Activated T-helper 1 cell treated with anti-CD3 and anti-CD28 coated beads, Interleukin-12 subunit alpha, Interleukin-12 subunit beta, Interleukin-2, Interleukin-4 antibody, amounts not matched to agents 30 ng/mL and 10 ng/mL and 1 ng/mL, durations not matched to agents 14 hours and 24 hours and 36 hours (primary cell): Measurements from ENCODE around the gene MSI2. TPM values are rescaled to one million over a fixed set of nuclear protein-coding genes. Genes with fewer than 3 reads are reported as not detected.

Experiments
- DNase-seq: peaks from one replicate; pipeline ENCODE4 v3.0.0; 2021; ENCODE audit warnings: low spot score
- H3K27ac Mint-ChIP-seq: one replicate; pipeline ENCODE4 v1.8.0; 2021; ENCODE audit warnings: mild to moderate bottlenecking, mixed read lengths
- H3K27me3 Mint-ChIP-seq: one replicate; pipeline ENCODE4 v1.8.0; 2022; ENCODE audit warnings: mild to moderate bottlenecking, moderate library complexity, mixed read lengths; ENCODE audit not compliant: insufficient read depth
- H3K36me3 Mint-ChIP-seq: one replicate; pipeline ENCODE4 v1.8.0; 2021; ENCODE audit warnings: low read depth, mixed read lengths
- H3K4me1 Mint-ChIP-seq: one replicate; pipeline ENCODE4 v1.8.0; 2021; ENCODE audit warnings: low read depth, mixed read lengths
- H3K4me3 Mint-ChIP-seq: one replicate; pipeline ENCODE4 v1.8.0; 2021; ENCODE audit warnings: mild to moderate bottlenecking, moderate library complexity, mixed read lengths
- H3K9me3 Mint-ChIP-seq: one replicate; pipeline ENCODE4 v1.8.0; 2021; ENCODE audit warnings: mixed read lengths
- intact Hi-C: fragments of 100-400 bp; cut with micrococcal nuclease; formaldehyde crosslinking; loops from one replicate; pipeline ENCODE4 v1.15.1; 2024
- total RNA-seq: library from RNA; stranded (reverse); gene quantifications from 2 replicates; pipeline ENCODE4 v1.2.3, GENCODE V29; 2022

MSI2 gene
- total RNA-seq, 1 donor from 2014 or later: 278 TPM

DNA sequence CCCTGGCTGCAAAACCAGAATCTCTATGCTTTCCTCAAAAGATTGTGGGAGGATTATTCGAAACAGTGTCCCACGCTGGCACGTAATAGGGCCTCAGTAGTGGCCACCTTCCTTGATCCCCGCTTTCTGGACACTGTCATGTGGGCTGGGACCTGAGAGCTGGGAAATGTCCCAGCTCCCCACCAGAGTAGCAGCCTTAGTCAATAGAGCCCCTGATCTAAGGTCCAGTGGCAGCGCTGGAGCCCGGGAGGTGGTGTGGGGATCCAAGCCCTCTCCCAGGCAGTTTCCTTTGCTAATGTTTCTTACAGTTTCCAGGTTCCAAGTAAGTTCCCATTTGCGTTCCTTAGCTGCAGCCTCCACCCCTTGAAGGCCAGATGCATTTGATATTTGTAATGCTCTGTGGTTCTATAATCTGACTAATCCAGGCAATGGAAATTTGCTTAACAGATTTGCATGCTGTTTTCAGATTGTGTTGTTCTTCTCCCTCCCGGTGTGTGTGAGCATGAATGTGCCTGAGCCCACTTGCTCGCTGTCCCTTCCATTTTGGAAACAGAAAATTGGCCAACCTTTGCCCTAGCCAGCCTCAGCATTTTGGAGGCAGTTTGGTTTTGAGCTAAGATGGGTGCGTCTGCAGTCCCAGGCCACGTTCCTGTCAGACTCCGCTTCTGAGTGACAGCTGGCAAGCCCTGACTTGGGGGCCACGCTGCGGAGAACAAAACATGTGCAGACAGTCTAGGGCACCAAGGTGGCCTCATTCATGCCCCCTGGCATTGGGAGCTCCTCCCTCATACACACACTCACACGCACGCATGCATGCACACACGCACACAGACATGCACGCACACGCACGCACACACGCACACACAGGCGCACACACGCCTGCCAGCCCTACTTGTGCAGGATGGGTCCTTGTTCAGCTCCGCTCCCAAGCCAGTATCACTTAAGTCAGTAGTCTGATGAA is 419.4 kb downstream of the MSI2 start:
- intact Hi-C loops: loop anchor here (10.0 kb wide), 1 partner anchor 231 kb away; no protein-coding TSS in a partner anchor
- no peak for DNase-seq
- Mint-ChIP-seq H3K4me3 (no peak overlapping the region), H3K27me3 (no peaks in the 10 kb centered on the region), H3K4me1 (peaks cover 32% of the 10 kb centered on the region), H3K27ac (no peak overlapping the region), H3K9me3 (no peaks in the 10 kb centered on the region), H3K36me3 (peaks cover 7% of the 10 kb centered on the region)

DNA sequence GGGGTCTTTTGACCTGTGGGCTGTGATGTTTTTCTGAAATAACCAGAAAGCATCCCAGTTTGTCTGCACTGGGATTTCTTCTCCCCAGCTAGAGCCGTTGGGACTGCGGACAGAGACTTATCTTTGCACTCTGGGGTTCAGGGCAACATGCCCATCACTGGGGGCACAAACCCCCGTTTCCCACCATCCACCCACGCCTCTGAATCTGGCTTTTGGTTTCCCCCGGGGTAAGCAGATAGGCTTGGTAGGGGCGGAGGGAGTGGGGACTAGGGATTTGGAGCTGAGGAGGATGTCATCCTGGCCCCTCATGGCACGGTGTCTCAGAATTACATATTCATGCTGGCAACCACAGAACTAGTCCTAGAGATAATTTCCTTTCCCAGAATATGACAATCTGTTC is 420.2 kb downstream of the MSI2 start:
- peaks cover 26% of the 10 kb centered on the region for H3K4me1 Mint-ChIP-seq
- no peak overlapping the region for H3K4me3 Mint-ChIP-seq
- peaks cover 7% of the 10 kb centered on the region for H3K36me3 Mint-ChIP-seq
- no peaks in the 10 kb centered on the region for H3K27me3 Mint-ChIP-seq
- intact Hi-C loops: loop anchor here (10.0 kb wide), 1 partner anchor 232 kb away; no protein-coding TSS in a partner anchor
- no peaks in the 10 kb centered on the region for H3K9me3 Mint-ChIP-seq
- no peak for DNase-seq
- no peak overlapping the region for H3K27ac Mint-ChIP-seq

DNA sequence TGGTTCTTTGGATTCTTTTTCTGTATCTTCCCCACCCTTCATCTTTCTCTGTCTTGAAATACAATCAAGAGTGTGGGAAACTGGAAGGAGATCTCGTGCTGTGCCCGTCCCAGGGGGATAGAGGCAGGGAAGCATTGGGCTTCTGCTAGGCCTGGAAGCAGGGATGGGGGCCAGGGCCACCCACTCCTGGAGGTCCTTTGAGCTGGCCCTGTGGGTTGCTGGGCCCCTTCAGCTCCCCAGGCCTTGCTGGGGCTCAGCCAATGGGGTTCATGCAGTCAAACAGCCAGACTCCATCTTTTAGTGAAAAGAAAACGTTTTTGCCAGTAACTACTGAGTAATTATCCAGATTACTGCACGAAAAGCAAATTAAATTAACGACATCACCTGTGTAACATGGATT is 421.0 kb downstream of the MSI2 start:
- peaks cover 19% of the 10 kb centered on the region for H3K4me1 Mint-ChIP-seq
- DNase-seq: no peak
- H3K27ac Mint-ChIP-seq: no peak overlapping the region
- no peaks in the 10 kb centered on the region for H3K9me3 Mint-ChIP-seq
- intact Hi-C loops: loop anchor here (10.0 kb wide), 1 partner anchor 232 kb away; no protein-coding TSS in a partner anchor
- H3K27me3 Mint-ChIP-seq: no peaks in the 10 kb centered on the region
- H3K4me3 Mint-ChIP-seq: no peak overlapping the region
- peaks cover 4% of the 10 kb centered on the region for H3K36me3 Mint-ChIP-seq

DNA sequence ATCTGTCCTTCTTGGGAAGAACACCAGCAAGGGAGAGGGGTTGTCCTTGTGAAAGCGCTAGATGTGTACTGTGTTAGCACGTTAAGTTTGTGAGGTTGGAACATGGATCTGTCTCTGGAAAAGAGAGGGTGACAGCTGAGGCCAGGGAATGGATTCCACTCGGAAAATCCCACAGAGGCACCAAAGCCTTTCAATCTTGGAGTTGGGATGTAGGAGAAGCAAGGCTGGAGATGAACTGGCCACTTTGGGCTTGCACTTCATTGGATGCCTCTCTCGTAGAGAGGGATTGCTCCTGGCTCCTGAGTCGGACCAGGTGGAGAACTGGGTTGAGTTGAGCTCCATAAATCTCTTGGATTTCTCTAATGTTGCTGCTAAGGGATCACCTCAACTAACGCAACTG is 421.5 kb downstream of the MSI2 start:
- Mint-ChIP-seq H3K27ac (no peak overlapping the region), H3K27me3 (no peaks in the 10 kb centered on the region), H3K36me3 (peaks cover 4% of the 10 kb centered on the region), H3K4me3 (no peak overlapping the region), H3K9me3 (no peaks in the 10 kb centered on the region), H3K4me1 (peaks cover 13% of the 10 kb centered on the region)
- DNase-seq: no peak
- intact Hi-C loops: loop anchor here (10.0 kb wide), 1 partner anchor 233 kb away; no protein-coding TSS in a partner anchor

DNA sequence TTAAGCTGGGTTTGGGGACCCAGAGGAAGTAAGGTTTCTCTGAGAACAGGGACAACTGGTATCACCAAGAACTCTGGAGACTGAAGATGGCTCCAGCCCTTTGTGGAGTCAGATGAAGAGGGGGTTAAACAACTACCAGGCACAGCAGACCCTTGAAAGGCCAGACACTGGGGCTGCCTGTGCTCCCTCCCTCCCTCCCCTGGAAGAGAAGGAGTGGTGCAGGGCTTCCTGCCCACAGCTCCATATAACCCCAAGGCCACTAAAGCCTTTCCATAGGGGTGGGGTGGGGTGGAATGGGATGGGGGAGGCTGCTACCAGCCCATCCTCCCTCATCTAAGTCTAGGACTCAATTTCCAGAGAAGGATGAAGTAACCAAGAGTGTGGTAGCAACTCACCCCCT is 422.1 kb downstream of the MSI2 start:
- no peak for DNase-seq
- no peaks in the 10 kb centered on the region for H3K9me3 Mint-ChIP-seq
- H3K4me3 Mint-ChIP-seq: no peak overlapping the region
- peaks cover 2% of the 10 kb centered on the region for H3K36me3 Mint-ChIP-seq
- H3K27me3 Mint-ChIP-seq: no peaks in the 10 kb centered on the region
- no peak overlapping the region for H3K27ac Mint-ChIP-seq
- H3K4me1 Mint-ChIP-seq: peaks cover 10% of the 10 kb centered on the region
- intact Hi-C loops: loop anchor here (10.0 kb wide), 1 partner anchor 234 kb away; no protein-coding TSS in a partner anchor

DNA sequence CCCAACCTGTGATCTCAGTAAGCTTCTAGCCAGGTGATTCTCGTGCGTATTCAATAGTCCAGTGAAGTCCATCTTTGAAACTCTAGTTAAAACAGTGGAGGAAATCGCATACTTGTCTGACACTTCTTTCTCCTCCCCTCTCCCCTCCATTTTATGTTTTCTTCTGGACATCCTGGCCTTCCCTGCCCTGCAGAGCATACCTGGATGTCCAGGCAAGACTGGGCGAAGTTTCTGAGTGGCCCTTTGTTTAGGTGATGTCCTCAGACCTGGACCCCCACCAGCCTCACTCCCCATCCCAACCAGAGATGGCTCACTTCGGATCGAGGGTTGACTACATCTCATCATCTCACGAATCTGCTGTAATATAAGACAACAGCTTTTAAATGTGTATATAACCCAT is 423.0 kb downstream of the MSI2 start:
- DNase-seq: no peak
- H3K36me3 Mint-ChIP-seq: peaks cover 4% of the 10 kb centered on the region
- H3K27ac Mint-ChIP-seq: no peak overlapping the region
- no peaks in the 10 kb centered on the region for H3K27me3 Mint-ChIP-seq
- H3K4me3 Mint-ChIP-seq: no peak overlapping the region
- peaks cover 10% of the 10 kb centered on the region for H3K4me1 Mint-ChIP-seq
- intact Hi-C loops: loop anchor here (10.0 kb wide), 1 partner anchor 235 kb away; no protein-coding TSS in a partner anchor
- H3K9me3 Mint-ChIP-seq: no peaks in the 10 kb centered on the region

DNA sequence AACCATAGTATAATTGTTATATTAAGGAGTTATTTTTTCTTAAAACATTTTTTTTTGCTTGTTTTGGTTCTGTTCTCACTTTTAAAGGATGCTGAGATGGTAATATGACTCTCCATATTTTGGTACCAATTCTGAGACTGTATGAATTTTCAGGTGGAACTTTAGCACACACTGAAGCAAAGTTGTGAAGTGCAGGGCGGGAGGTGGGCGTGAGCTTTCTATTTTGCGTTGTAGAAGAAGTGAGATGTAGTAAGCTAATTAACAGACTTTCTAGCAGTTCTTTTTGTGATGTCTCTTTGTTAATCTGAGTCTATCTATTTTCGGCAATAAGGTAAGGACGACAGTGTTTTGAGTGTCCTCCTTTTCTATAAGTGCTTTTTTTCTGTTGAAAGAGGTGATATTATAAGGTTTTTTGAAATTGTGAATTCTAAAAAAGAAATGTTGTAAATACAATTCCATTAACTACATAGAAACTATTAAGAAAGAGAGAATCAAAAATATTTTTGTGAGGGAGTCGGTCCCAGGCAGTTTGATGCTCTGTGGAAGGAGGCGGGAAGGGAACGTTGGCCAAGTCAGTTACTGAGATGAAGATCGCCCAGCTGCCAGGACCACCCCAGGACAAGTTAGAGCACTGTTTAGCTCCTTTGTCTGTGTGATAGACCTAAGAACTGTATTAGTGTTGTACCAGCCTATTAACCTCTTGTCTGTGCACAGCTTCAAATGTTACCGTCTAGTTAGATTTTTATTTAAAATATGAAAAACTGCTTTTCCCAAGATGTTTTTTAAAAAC is 423.8 kb downstream of the MSI2 start:
- intact Hi-C loops: loop anchor here (10.0 kb wide), 1 partner anchor 235 kb away; no protein-coding TSS in a partner anchor
- Mint-ChIP-seq H3K4me1 (peaks cover 10% of the 10 kb centered on the region), H3K27ac (no peak overlapping the region), H3K27me3 (no peaks in the 10 kb centered on the region), H3K36me3 (peaks cover 4% of the 10 kb centered on the region), H3K9me3 (no peaks in the 10 kb centered on the region), H3K4me3 (no peak overlapping the region)
- no peak for DNase-seq

DNA sequence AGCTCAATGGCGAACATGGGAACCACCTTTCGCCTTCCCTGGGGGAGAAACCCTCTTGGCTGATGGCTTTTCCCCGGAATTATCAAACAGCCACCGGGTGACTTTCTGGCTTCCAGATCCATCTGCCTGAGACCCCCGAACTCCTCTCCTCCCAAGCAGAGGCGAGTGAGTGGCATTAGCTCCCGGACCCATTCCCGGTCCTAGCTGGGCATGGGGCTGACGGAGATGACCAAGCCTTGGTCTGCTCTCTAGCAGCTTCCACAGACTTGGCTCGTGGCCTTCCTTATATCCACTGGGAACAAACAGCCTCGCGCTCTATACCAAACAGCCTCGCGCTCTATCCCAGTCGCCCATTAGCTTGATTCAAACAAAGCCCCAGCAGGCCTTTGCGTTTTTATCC is 426.4 kb downstream of the MSI2 start:
- no peaks in the 10 kb centered on the region for H3K9me3 Mint-ChIP-seq
- H3K27me3 Mint-ChIP-seq: peaks cover 4% of the 10 kb centered on the region
- no peak overlapping the region for H3K4me3 Mint-ChIP-seq
- peaks cover 10% of the 10 kb centered on the region for H3K4me1 Mint-ChIP-seq
- no peak for DNase-seq
- no peak overlapping the region for H3K27ac Mint-ChIP-seq
- intact Hi-C loops: no loop called here
- peaks cover 4% of the 10 kb centered on the region for H3K36me3 Mint-ChIP-seq

DNA sequence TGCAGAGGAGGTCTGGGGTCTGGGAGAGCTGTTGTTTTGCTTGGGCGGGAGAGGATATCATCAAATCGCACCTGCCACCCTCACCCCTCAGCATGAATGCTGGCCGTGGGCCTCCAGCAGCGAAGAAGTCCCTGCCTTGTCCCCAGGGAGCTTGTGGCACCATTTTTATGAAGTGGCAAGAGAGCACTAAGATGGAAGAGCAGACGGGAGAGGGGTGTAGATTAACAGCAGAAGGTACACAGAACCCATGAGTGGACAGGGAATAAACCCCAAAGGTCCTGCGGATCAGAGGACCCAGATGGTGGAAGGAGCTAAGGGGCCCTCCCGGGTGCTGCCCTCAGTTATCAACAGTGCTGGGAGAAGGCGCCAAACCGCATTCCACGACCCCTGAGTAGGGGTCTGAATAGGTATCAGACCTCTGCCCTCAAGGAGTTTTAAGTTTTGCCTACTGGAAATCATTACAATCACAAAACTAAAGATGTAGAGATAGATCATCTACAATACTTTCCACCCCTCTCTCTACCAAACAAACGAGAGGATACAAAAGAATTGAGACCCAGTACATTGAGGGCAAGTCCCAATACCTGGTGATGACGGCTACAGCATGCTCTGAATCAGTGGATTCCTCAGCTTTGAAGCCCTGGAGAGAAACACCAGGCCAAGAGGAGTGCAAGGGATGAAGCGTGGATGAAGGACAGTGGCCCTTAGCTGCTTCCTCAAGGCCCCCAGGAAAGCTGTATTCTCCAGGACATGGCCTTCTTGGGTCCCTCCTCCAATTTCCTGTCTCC is 428.6 kb downstream of the MSI2 start:
- Mint-ChIP-seq H3K36me3 (peaks cover 4% of the 10 kb centered on the region), H3K4me1 (peaks cover 2% of the 10 kb centered on the region), H3K27me3 (peaks cover 4% of the 10 kb centered on the region), H3K4me3 (no peak overlapping the region), H3K27ac (no peak overlapping the region), H3K9me3 (no peaks in the 10 kb centered on the region)
- intact Hi-C loops: no loop called here
- no peak for DNase-seq

DNA sequence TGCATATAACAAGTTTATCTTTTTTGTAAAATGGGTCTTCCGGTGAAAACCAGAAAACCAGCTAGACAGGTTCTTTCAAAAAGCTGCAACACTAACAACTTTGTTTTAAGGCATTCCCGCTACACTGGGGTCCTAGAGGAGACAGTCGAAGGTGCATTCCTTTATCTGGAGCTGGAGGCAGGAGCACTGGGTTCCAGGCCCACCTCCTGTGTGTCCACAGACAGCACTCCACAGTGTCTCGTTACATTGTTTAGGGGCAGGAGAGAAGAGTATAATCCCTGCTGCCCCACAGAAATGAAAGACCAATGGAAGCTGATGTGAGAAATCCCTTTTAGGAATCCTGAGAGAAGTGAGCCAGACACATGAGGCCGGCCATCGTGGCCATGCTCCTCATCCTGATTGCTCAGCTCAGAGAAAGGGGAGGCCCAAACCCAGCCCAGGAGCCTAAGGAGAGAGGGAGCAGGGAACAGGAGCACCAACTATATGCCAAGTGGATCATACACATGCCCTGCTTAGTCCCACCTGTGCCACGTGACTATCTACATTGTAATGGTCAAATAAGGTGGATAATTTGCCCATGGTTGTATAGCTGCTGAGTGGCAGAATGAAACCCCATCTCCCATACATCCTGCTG is 429.3 kb downstream of the MSI2 start:
- H3K36me3 Mint-ChIP-seq: peaks cover 2% of the 10 kb centered on the region
- peaks cover 4% of the 10 kb centered on the region for H3K27me3 Mint-ChIP-seq
- intact Hi-C loops: no loop called here
- H3K9me3 Mint-ChIP-seq: no peaks in the 10 kb centered on the region
- no peaks in the 10 kb centered on the region for H3K4me1 Mint-ChIP-seq
- H3K4me3 Mint-ChIP-seq: no peak overlapping the region
- no peak for DNase-seq
- no peak overlapping the region for H3K27ac Mint-ChIP-seq

DNA sequence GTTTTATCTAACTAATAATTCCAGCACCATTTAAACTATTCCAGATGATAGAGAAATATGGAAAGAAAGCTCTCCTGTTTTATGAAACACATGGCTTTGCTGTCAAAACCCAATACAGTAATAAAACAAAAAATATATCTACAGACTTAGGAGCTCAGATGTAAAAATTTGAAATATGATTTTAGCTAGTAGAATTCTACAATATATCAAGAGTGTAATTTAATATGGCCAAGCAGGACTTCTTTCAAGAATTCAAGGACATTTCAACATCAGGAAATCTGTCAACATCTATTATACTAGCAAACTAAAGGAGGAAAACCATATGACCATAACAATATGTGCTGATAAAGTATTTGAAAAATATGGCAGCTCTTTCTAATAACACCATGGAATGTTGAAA is 431.3 kb downstream of the MSI2 start:
- Mint-ChIP-seq H3K4me1 (peaks cover 4% of the 10 kb centered on the region), H3K27ac (no peak overlapping the region), H3K9me3 (no peaks in the 10 kb centered on the region), H3K36me3 (peaks cover 2% of the 10 kb centered on the region), H3K4me3 (no peak overlapping the region), H3K27me3 (peaks cover 4% of the 10 kb centered on the region)
- intact Hi-C loops: no loop called here
- DNase-seq: no peak

DNA sequence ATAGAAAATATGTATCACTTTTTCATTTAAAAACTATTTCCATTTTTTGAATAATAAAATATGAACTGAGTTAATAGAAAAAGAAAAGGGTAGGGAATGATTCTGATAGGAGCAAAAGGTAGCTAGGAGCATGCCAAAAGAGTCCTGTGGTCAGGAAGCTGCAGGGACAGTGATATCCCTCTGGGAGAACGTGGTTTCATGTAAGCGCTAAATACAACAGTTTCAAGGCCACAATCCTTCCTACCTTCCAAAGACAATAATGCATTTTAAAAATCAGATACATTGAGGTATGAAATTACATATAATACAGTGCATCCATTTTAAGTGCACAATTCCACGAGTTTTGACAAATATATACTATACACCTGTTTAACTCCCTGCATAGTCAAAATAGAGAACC is 432.9 kb downstream of the MSI2 start:
- no peak overlapping the region for H3K4me3 Mint-ChIP-seq
- no peak overlapping the region for H3K27ac Mint-ChIP-seq
- peaks cover 6% of the 10 kb centered on the region for H3K9me3 Mint-ChIP-seq
- no peak for DNase-seq
- peaks cover 4% of the 10 kb centered on the region for H3K27me3 Mint-ChIP-seq
- H3K4me1 Mint-ChIP-seq: peaks cover 14% of the 10 kb centered on the region
- H3K36me3 Mint-ChIP-seq: peaks cover 5% of the 10 kb centered on the region
- intact Hi-C loops: no loop called here
